ENCODE measurements around the gene MRPL30.

DNA sequence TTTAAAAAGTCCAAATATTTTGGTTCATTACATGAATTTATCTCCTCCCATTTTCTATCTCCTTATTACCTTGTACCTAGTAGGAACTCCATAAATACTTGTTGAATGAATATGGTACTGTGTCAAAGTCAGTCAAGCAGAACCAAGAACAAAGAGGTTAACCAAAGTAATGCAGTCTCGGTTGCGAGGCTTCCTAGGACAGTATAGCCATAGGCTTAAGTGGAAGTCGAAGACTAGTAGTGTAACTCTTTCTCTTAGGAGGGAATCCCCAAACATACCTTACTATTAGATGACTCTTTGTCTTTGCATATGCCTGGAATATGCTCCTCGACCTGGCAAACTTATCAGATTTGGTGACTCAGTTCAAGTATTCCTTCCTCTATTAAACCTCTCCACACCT, 21.4 kb upstream of the MRPL30 start:
- TF ChIP-seq CTCF (IDR thresholded peaks at IDR 0.05; ENCODE audit: extremely low read depth in 1 of 2, insufficient read depth in 1 of 2, low read depth in 1 of 2, low read length in 2 of 2) (no peak), EZH2 (IDR thresholded peaks at IDR 0.05; ENCODE audit: borderline replicate concordance, low read depth, low read length, severe bottlenecking) (no peak), GATA2 (IDR thresholded peaks at IDR 0.05; ENCODE audit: insufficient read depth, insufficient read length, low read depth, low read length) (no peak), POLR2A (IDR thresholded peaks at IDR 0.05; ENCODE audit: low read depth, low read length) (no peak)
